Central memory CD8-positive, alpha-beta T cell (primary cell): ENCODE results near the gene HSD11B2.

ENCODE experiments used
- ATAC-seq: fragments of 150-1000 bp; cut with Tn5 transposase; replicated peaks from 2 replicates; pipeline ENCODE4 v1.10.0; 2022; ENCODE audit warnings: mild to moderate bottlenecking, moderate FRiP score, moderate number of reproducible peaks; ENCODE audit not compliant: poor library complexity, severe bottlenecking; ENCODE audit errors: extremely low read depth
- DNase-seq, 2 donors: peaks; one replicate each; pipeline ENCODE4 v3.0.0; 2021; ENCODE audit warnings: low spot score in 2 of 2
- H3K27ac Mint-ChIP-seq: one replicate; pipeline ENCODE4 v1.8.0; 2022; ENCODE audit warnings: low read depth, mild to moderate bottlenecking, moderate library complexity, mixed read lengths
- H3K27me3 Mint-ChIP-seq: one replicate; pipeline ENCODE4 v1.8.0; 2022; ENCODE audit warnings: mixed read lengths
- H3K36me3 Mint-ChIP-seq: one replicate; pipeline ENCODE4 v1.8.0; 2022; ENCODE audit warnings: mild to moderate bottlenecking, moderate library complexity, mixed read lengths; ENCODE audit not compliant: insufficient read depth
- H3K4me1 Mint-ChIP-seq: one replicate; pipeline ENCODE4 v1.8.0; 2022; ENCODE audit warnings: mixed read lengths
- H3K4me3 Mint-ChIP-seq: one replicate; pipeline ENCODE4 v1.8.0; 2022; ENCODE audit warnings: mild to moderate bottlenecking, moderate library complexity, mixed read lengths
- H3K9me3 Mint-ChIP-seq: one replicate; pipeline ENCODE4 v1.8.0; 2022; ENCODE audit warnings: mixed read lengths

HSD11B2 gene

GRCh38 chr16:67392301-67393059 lies 38.4 kb upstream of the HSD11B2 start:
- Mint-ChIP-seq H3K9me3 (no peaks in the 10 kb centered on the region), H3K4me3 (no peak overlapping the region), H3K27me3 (peaks cover 31% of the 10 kb centered on the region), H3K4me1 (peaks cover 10% of the 10 kb centered on the region), H3K36me3 (peaks cover 3% of the 10 kb centered on the region), H3K27ac (no peak overlapping the region)
- DNase-seq (no peak), ATAC-seq (no peak)

- Mint-ChIP-seq H3K27ac (no peak within 1 kb of the TSS), H3K4me3 (peak within 1 kb of the TSS; percentile 68), H3K27me3 (peaks cover 31% of the 10 kb centered on the region), H3K36me3 (peaks cover 3% of the 10 kb centered on the region), H3K9me3 (no peaks in the 10 kb centered on the region), H3K4me1 (peaks cover 10% of the 10 kb centered on the region)
- ATAC-seq (peak; percentile 57), DNase-seq (no peak)
These were observed 37.7 kb upstream of the HSD11B2 start, which contains the start of gene TPPP3 for GRCh38 chr16:67393111-67393787. TSS of gene TPPP3 (minus strand) at chr16:67393498. CDS start at chr16:67391111, 2,387 bp downstream.

- no peak for DNase-seq
- H3K4me1 Mint-ChIP-seq = peaks cover 10% of the 10 kb centered on the region
- peaks cover 31% of the 10 kb centered on the region for H3K27me3 Mint-ChIP-seq
- no peaks in the 10 kb centered on the region for H3K9me3 Mint-ChIP-seq
- peak; percentile 12 for ATAC-seq
- H3K27ac Mint-ChIP-seq = no peak overlapping the region
- H3K36me3 Mint-ChIP-seq = peaks cover 3% of the 10 kb centered on the region
- peak overlapping the region; percentile 68 for H3K4me3 Mint-ChIP-seq
These were observed 37.1 kb upstream of the HSD11B2 start for GRCh38 chr16:67393788-67394154.

- no peak for ATAC-seq
- peaks cover 3% of the 10 kb centered on the region for H3K36me3 Mint-ChIP-seq
- H3K27me3 Mint-ChIP-seq = peaks cover 31% of the 10 kb centered on the region
- no peak overlapping the region for H3K27ac Mint-ChIP-seq
- H3K4me1 Mint-ChIP-seq = peaks cover 10% of the 10 kb centered on the region
- DNase-seq = no peak
- no peaks in the 10 kb centered on the region for H3K9me3 Mint-ChIP-seq
- peak overlapping the region; percentile 68 for H3K4me3 Mint-ChIP-seq
These were observed 36.5 kb upstream of the HSD11B2 start for GRCh38 chr16:67394155-67395104.

- Mint-ChIP-seq H3K27ac (no peak overlapping the region), H3K9me3 (no peaks in the 10 kb centered on the region), H3K4me3 (no peak overlapping the region), H3K36me3 (peaks cover 3% of the 10 kb centered on the region), H3K4me1 (peaks cover 10% of the 10 kb centered on the region), H3K27me3 (peaks cover 31% of the 10 kb centered on the region)
- no peak for ATAC-seq
- DNase-seq = no peak
These were observed 35.8 kb upstream of the HSD11B2 start for GRCh38 chr16:67395105-67395457.

- Mint-ChIP-seq H3K4me1 (peaks cover 10% of the 10 kb centered on the region), H3K4me3 (no peak overlapping the region)
These were observed 35.3 kb upstream of the HSD11B2 start for GRCh38 chr16:67395458-67396158.

GRCh38 chr16:67396159-67397035 lies 34.5 kb upstream of the HSD11B2 start:
- DNase-seq (no peak), ATAC-seq (no peak)
- Mint-ChIP-seq H3K27ac (no peak overlapping the region), H3K9me3 (no peaks in the 10 kb centered on the region), H3K4me1 (peaks cover 10% of the 10 kb centered on the region), H3K27me3 (peaks cover 28% of the 10 kb centered on the region), H3K36me3 (peaks cover 3% of the 10 kb centered on the region), H3K4me3 (no peak overlapping the region)

More at GRCh38 chr16:67395458-67396158, 35.3 kb upstream of the HSD11B2 start:
- DNase-seq (no peak), ATAC-seq (no peak)
- H3K36me3 Mint-ChIP-seq = peaks cover 3% of the 10 kb centered on the region
- no peak overlapping the region for H3K27ac Mint-ChIP-seq
- H3K9me3 Mint-ChIP-seq = no peaks in the 10 kb centered on the region
- H3K27me3 Mint-ChIP-seq = peaks cover 31% of the 10 kb centered on the region

GRCh38 chr16:67397036-67397801 lies 33.7 kb upstream of the HSD11B2 start:
- DNase-seq = no peak
- peaks cover 3% of the 10 kb centered on the region for H3K36me3 Mint-ChIP-seq
- H3K4me3 Mint-ChIP-seq = no peak overlapping the region
- H3K9me3 Mint-ChIP-seq = no peaks in the 10 kb centered on the region
- ATAC-seq = no peak
- H3K4me1 Mint-ChIP-seq = peaks cover 10% of the 10 kb centered on the region
- H3K27ac Mint-ChIP-seq = no peak overlapping the region
- peaks cover 20% of the 10 kb centered on the region for H3K27me3 Mint-ChIP-seq

- Mint-ChIP-seq H3K27me3 (peaks cover 17% of the 10 kb centered on the region), H3K9me3 (no peaks in the 10 kb centered on the region), H3K36me3 (peaks cover 3% of the 10 kb centered on the region), H3K4me1 (peaks cover 10% of the 10 kb centered on the region), H3K4me3 (no peak overlapping the region), H3K27ac (no peak overlapping the region)
- no peak for ATAC-seq
- DNase-seq = no peak
These were observed 32.9 kb upstream of the HSD11B2 start for GRCh38 chr16:67397812-67398545.

- H3K9me3 Mint-ChIP-seq = no peaks in the 10 kb centered on the region
- H3K27ac Mint-ChIP-seq = no peak overlapping the region
- ATAC-seq = no peak
- H3K4me3 Mint-ChIP-seq = no peak overlapping the region
- no peak for DNase-seq
- H3K27me3 Mint-ChIP-seq = peaks cover 22% of the 10 kb centered on the region
- H3K36me3 Mint-ChIP-seq = peaks cover 3% of the 10 kb centered on the region
- peaks cover 8% of the 10 kb centered on the region for H3K4me1 Mint-ChIP-seq
These were observed 32.2 kb upstream of the HSD11B2 start for GRCh38 chr16:67398546-67399217.
